H54 (cell line): ENCODE data around the gene TPST2.

ENCODE experiments used
- DNase-seq: peaks from one replicate; pipeline ENCODE4 v3.0.0; 2011; ENCODE audit warnings: low spot score, mixed read lengths; ENCODE audit not compliant: insufficient read length
- FAIRE-seq: peaks from 3 replicates; lab custom pipeline; 2011; peaks lifted over from hg19 to GRCh38; lab: Jason Lieb, UNC
- POLR2A ChIP-seq: IDR thresholded peaks from 2 replicates; pipeline ENCODE4 v1.6.1; 2011; ENCODE audit warnings: low read depth, mild to moderate bottlenecking, low read length

The TPST2 gene

GRCh38 chr22:26549902-26550497, 39.9 kb downstream of the TPST2 start:
- DNase-seq, result no peak
- FAIRE-seq, result no peak
- TF ChIP-seq POLR2A, result no peak

GRCh38 chr22:26548984-26549383, 40.9 kb downstream of the TPST2 start:
- FAIRE-seq (no peak), DNase-seq (no peak)
- TF ChIP-seq POLR2A, result no peak

DNA sequence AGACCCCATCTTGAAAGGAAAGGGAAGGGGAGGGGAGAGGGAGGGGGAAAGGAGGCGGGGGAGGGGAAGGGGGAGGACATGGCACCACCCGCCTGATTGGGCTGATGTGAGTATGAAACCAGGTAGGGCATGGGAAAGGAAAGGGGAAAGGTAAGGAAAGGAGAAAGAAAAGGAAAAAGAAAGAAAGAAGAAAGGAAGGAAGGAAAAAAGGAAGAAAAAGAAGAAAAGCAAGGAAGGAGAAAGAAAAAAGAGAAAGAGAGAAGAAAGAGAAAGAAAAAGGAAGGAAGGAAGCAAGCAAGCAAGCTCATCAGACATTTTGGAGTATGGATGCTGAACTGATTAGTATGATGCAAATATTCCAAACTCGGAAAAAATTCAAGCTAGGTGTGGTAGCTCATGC, 41.6 kb downstream of the TPST2 start:
- TF ChIP-seq POLR2A, result no peak
- DNase-seq (no peak), FAIRE-seq (no peak)

DNA sequence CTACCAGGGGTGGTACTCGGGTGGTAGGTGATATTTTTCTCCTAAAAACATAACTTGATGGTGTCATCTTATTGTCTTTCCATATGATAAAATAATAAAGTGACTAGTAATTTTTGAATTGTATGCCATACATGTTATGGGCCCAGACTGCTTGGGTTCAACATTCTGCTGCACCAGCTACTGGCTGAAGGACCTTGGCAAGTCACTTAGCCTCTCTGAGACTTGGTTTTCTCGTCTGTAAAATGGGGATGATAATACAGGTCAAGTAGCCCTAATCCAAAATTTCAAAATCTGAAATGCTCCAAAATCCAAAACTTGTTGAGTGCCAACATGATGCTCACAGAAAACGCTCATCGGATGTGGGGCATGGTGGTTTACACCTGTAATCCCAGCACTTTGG, 42.1 kb downstream of the TPST2 start:
- no peak for TF ChIP-seq POLR2A
- FAIRE-seq, result no peak
- DNase-seq, result no peak

- no peak for TF ChIP-seq POLR2A
- FAIRE-seq (no peak), DNase-seq (no peak)
Observed at GRCh38 chr22:26547426-26547825, 42.5 kb downstream of the TPST2 start.

GRCh38 chr22:26546282-26546681, 43.6 kb downstream of the TPST2 start:
- FAIRE-seq, result no peak
- DNase-seq, result no peak
- no peak for TF ChIP-seq POLR2A

GRCh38 chr22:26545827-26546226, 44.1 kb downstream of the TPST2 start:
- TF ChIP-seq POLR2A, result no peak
- FAIRE-seq (no peak), DNase-seq (no peak)

GRCh38 chr22:26545385-26545784, 44.5 kb downstream of the TPST2 start:
- no peak for TF ChIP-seq POLR2A
- no peak for DNase-seq
- no peak for FAIRE-seq

- DNase-seq (no peak), FAIRE-seq (no peak)
- TF ChIP-seq POLR2A, result no peak
Observed at GRCh38 chr22:26544489-26544888, 45.4 kb downstream of the TPST2 start.

GRCh38 chr22:26542831-26543230, 47.1 kb downstream of the TPST2 start:
- no peak for TF ChIP-seq POLR2A
- DNase-seq, result no peak
- no peak for FAIRE-seq

DNA sequence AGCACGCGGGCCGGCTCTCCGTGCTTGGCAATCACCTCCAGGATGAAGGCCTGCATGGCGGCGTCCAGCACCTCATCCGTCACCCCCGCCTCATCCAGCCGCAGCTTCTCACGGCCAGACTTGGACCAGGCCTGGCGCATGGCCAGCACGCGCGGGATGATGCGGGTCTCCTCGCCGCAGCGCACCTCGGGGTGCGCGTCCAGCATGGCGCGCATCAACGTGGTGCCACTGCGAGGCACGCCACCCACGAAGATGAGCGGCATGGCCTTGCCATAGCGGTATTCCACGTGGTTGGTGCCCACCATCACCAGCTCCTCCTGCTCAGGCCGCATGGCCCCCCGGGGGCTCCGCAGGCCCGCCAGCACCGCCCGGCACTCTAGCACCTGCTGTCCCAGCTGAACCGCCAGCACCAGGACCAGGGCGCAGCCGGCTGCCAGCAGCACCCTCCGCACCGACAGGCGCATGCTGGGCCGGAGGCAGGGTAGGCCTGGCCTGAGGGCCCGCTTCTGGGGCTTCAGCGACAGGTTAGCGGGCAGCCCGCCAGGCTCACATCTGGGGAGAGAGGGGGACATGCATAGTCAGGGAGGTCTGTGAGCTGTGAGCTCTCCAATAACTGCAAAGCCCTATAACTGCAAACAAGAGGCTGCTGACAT, 48.6 kb downstream of the TPST2 start:
- no peak for TF ChIP-seq POLR2A
- no peak for DNase-seq
- no peak for FAIRE-seq

DNA sequence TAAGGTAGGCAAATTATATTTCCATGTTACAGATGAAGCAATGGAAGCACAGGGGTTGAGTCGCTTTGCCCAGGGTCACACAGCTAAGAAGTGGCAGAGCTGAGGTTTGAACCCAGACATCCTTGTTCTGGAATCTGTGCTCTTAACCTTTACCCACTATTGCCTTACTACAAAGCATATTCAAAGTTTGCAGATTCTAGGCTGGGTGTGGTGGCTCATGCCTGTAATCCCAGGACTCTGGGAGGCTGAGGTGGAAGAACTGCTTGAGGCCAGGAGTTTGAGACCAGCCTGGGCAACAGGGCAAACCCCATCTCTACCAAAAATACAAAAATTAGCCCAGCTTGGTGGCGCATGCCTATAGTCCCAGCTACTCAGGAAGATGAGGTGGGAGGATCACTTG, 49.8 kb downstream of the TPST2 start:
- DNase-seq, result no peak
- no peak for FAIRE-seq
- no peak for TF ChIP-seq POLR2A

GRCh38 chr22:26536762-26537134, 53.2 kb downstream of the TPST2 start:
- no peak for TF ChIP-seq POLR2A
- FAIRE-seq (no peak), DNase-seq (no peak)

DNA sequence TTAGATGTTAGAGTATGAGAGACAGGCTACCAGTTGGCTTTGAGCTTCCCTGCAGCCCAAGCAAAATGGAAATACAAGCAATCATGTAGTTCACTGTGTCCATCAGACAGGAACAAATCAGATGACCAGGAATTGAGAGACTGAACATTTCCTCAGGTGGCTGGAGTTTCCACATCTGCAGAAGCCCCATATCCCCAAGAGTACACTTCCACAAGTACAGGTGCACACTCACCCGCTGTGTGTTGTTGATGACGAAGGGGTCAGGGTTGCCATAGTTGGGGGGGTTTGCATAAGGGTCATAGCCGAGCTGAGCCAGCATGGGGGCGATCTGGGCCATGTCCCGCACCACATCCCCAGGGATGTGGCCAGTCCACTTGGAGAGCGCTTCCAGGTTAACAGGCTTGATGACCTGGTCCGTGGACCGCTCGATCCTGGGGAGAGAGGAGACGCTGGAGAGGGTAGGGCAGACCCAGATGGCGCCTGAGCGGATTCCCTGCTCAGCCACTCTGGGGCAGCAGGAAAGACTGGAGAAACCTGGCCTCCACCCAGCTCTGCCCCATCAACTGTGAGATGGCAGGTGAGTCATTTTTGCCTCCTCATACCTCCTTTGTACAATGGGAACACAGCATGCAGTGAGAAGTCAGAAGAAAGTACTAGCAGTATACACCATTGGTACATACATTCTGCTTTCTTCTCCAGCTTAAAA, 53.7 kb downstream of the TPST2 start:
- no peak for TF ChIP-seq POLR2A
- FAIRE-seq, result peak; percentile 30
- DNase-seq, result peak; percentile 14

- FAIRE-seq, result no peak
- TF ChIP-seq POLR2A, result no peak
Observed at GRCh38 chr22:26535603-26535908, 54.4 kb downstream of the TPST2 start.

More at GRCh38 chr22:26535603-26535908, 54.4 kb downstream of the TPST2 start:
- DNase-seq, result no peak
